ENCODE results near the gene TTLL12. TPM values are rescaled to one million over a fixed set of nuclear protein-coding genes. Genes with fewer than 3 reads are reported as not detected.

The TTLL12 gene
- total and polyA plus RNA-seq, 2 of the 8 experiments (the other 6 are each of a cell fraction or from before 2014, with no cell fraction given) = 101 to 124 TPM

DNA sequence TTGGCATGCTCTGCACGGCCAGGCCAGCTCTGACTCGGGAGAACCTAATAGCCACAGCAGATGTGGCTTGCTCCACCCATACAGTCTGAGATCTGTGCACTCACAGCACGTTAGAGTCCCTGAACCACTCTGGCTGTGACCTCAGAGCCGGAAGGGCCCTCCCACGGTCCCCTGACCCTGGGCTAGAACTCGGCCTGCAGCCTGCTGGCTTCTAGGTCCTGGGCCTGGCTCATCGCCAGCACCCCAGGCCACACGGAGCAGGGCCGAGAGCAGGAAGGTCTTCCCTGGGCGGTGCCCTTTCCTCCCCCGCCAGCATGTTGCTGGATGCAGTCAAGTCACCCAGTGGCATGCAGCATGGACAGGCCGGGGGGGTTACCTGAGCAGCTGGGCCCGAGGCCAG lies 35.3 kb upstream of the TTLL12 start (continued):
- TF ChIP-seq SAP30 (IDR thresholded peaks at IDR 0.05; ENCODE audit: insufficient read depth, insufficient replicate concordance, low read length) (no peak), EP300 (IDR thresholded peaks at IDR 0.05; ENCODE audit: borderline replicate concordance in 1 of 2, low read depth in 2 of 2, low read length in 2 of 2) (no peak), USF2 (IDR thresholded peaks at IDR 0.05; ENCODE audit: low read length) (no peak), KDM4A (IDR thresholded peaks at IDR 0.05; ENCODE audit: low read depth, low read length, severe bottlenecking) (no peak), CHD1 (IDR thresholded peaks at IDR 0.05; ENCODE audit: low read depth, low read length) (no peak), CHD2 (IDR thresholded peaks at IDR 0.05; ENCODE audit: low read length) (no peak)
